ENCODE results near the gene DPP6.

DNA sequence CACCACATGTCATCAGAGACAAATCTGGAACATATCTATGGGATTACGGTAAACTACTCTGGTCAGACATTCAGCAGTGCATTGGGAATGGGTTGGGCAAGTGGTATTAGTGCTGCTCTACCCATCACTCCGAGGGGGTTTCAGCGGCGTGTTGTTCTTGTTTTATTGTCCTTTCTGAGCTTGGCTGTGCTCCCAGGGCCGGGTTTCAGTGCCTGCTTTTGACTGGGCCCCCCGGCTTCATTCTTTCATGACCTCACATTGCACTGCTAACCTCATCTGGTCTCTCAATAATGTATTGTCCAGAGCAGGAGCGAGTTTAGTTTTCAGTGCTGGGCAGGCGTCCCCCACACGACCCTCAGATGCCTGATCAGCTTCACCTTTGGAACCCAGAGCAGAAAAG lies 586.1 kb downstream of the DPP6 start:
- TF ChIP-seq, protein P1, sequence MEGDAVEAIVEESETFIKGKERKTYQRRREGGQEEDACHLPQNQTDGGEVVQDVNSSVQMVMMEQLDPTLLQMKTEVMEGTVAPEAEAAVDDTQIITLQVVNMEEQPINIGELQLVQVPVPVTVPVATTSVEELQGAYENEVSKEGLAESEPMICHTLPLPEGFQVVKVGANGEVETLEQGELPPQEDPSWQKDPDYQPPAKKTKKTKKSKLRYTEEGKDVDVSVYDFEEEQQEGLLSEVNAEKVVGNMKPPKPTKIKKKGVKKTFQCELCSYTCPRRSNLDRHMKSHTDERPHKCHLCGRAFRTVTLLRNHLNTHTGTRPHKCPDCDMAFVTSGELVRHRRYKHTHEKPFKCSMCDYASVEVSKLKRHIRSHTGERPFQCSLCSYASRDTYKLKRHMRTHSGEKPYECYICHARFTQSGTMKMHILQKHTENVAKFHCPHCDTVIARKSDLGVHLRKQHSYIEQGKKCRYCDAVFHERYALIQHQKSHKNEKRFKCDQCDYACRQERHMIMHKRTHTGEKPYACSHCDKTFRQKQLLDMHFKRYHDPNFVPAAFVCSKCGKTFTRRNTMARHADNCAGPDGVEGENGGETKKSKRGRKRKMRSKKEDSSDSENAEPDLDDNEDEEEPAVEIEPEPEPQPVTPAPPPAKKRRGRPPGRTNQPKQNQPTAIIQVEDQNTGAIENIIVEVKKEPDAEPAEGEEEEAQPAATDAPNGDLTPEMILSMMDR (IDR thresholded peaks at IDR 0.05; ENCODE audit: insufficient read depth, low read depth, low read length) = no peak
- no peak for TF ChIP-seq EZH2 (IDR thresholded peaks at IDR 0.05; ENCODE audit: insufficient read depth, low read length)
